AG04450 (cell line): ENCODE results near the gene MCM5. TPM values are rescaled to one million over a fixed set of nuclear protein-coding genes. Genes with fewer than 3 reads are reported as not detected.

Experiments used
- CTCF ChIA-PET: fragments of 300-600, 350-600 bp; formaldehyde crosslinking; extraction: SDS; loops from one replicate; lab custom pipeline; 2022; ENCODE audit warnings: antibody characterized with exemption, inconsistent platforms; lab: Charles Lee
- POLR2A ChIA-PET: fragments of 350-600 bp; formaldehyde crosslinking; extraction: SDS; loops from one replicate; lab custom pipeline; 2021; ENCODE audit warnings: antibody characterized with exemption, inconsistent platforms; lab: Yijun Ruan, JAX
- DNase-seq: peaks from one replicate; pipeline ENCODE4 v3.0.0-alpha.2; 2011; ENCODE audit warnings: low read depth, low spot score
- H3K27ac ChIP-seq: one replicate; pipeline ENCODE4 v1.5.1; 2012; ENCODE audit warnings: low read depth, low read length, control low read depth
- H3K27me3 ChIP-seq: one replicate; pipeline ENCODE4 v1.6.0; 2012; ENCODE audit warnings: low read length; ENCODE audit not compliant: control insufficient read depth, insufficient read depth
- H3K4me3 ChIP-seq: 2 replicates; pipeline ENCODE4 v1.5.1; 2011; ENCODE audit warnings: mild to moderate bottlenecking, low read depth, low read length, control low read depth
- H3K9me3 ChIP-seq: 2 replicates; pipeline ENCODE4 v1.5.1; 2012; ENCODE audit warnings: low read length; ENCODE audit not compliant: control insufficient read depth, insufficient read depth
- polyA plus RNA-seq: library from polyadenylated mRNA; depleted of rRNA; stranded (reverse); fragments of >200 nt; gene quantifications from 2 replicates; pipeline ENCODE4 v1.2.3, GENCODE V29; 2011
- TF ChIP-seq, protein P1 (sequence below): IDR thresholded peaks from 2 replicates; pipeline ENCODE4 v1.5.1; 2011; ENCODE audit warnings: low read depth, low read length, control low read depth, inconsistent platforms

The MCM5 gene
- polyA plus RNA-seq, 1 experiment: 12.0 TPM

GRCh38 chr22:35381424-35382009 lies 18.4 kb upstream of the MCM5 start:
- H3K27ac ChIP-seq: peak overlapping the region; percentile 52
- H3K9me3 ChIP-seq: no peaks in the 10 kb centered on the region
- DNase-seq: no peak
- H3K27me3 ChIP-seq: no peaks in the 10 kb centered on the region
- CTCF ChIA-PET: interaction anchor here (0.9 kb wide), 1 partner anchor 256 kb away, joined by 5 read pairs; no protein-coding TSS in a partner anchor
- peak overlapping the region; percentile 92 for H3K4me3 ChIP-seq
- POLR2A ChIA-PET: interaction anchor here (0.6 to 2.9 kb wide), 7 partner anchors 10 to 30 kb away, joined by 3 to 20 read pairs (median 3); no protein-coding TSS in a partner anchor
- TF ChIP-seq, protein P1, sequence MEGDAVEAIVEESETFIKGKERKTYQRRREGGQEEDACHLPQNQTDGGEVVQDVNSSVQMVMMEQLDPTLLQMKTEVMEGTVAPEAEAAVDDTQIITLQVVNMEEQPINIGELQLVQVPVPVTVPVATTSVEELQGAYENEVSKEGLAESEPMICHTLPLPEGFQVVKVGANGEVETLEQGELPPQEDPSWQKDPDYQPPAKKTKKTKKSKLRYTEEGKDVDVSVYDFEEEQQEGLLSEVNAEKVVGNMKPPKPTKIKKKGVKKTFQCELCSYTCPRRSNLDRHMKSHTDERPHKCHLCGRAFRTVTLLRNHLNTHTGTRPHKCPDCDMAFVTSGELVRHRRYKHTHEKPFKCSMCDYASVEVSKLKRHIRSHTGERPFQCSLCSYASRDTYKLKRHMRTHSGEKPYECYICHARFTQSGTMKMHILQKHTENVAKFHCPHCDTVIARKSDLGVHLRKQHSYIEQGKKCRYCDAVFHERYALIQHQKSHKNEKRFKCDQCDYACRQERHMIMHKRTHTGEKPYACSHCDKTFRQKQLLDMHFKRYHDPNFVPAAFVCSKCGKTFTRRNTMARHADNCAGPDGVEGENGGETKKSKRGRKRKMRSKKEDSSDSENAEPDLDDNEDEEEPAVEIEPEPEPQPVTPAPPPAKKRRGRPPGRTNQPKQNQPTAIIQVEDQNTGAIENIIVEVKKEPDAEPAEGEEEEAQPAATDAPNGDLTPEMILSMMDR: no peak

GRCh38 chr22:35383679-35384071 lies 16.3 kb upstream of the MCM5 start:
- Histone ChIP-seq H3K27ac (no peak overlapping the region), H3K4me3 (peak overlapping the region; percentile 43; the same call in 1 of the 2 replicates), H3K9me3 (no peaks in the 10 kb centered on the region), H3K27me3 (no peaks in the 10 kb centered on the region)
- DNase-seq: no peak
- ChIA-PET CTCF (no interaction called here), POLR2A (no interaction called here)
- TF ChIP-seq, protein P1: no peak

DNA sequence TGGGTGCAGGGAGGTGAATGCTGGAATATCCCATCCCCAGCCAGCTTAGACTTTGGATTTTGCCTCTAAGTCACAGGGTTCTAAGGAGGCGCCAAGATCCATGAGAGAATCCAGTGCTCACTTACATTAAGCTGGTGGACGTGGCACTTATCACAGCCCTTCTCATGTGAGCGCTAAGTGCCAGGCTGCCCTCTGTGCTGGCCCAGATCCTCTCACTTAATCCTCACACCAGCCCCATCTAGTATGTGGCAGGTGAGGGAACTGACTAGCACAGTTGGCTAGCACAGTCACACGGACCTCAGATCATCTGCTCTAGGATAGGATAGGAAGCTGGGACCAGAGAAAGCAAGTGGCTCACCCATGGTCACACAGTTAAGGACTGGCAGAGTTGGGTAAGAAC lies 15.4 kb upstream of the MCM5 start:
- Histone ChIP-seq H3K9me3 (no peaks in the 10 kb centered on the region), H3K27ac (no peak overlapping the region), H3K27me3 (no peaks in the 10 kb centered on the region), H3K4me3 (no peak overlapping the region)
- ChIA-PET CTCF (interaction anchor here (1.0 kb wide), 1 partner anchor 33 kb away, joined by 3 read pairs; no protein-coding TSS in a partner anchor), POLR2A (no interaction called here)
- TF ChIP-seq, protein P1: no peak
- no peak for DNase-seq

GRCh38 chr22:35384975-35385588 lies 14.9 kb upstream of the MCM5 start:
- no peaks in the 10 kb centered on the region for H3K9me3 ChIP-seq
- ChIA-PET CTCF (interaction anchor here (0.7 to 1.0 kb wide), 2 partner anchors 34 to 178 kb away, joined by 3 to 5 read pairs; no protein-coding TSS in a partner anchor), POLR2A (interaction anchor here (0.7 kb wide), 1 partner anchor 24 kb away, joined by 4 read pairs; no protein-coding TSS in a partner anchor)
- H3K27me3 ChIP-seq: no peaks in the 10 kb centered on the region
- no peak overlapping the region for H3K4me3 ChIP-seq
- TF ChIP-seq, protein P1: no peak
- DNase-seq: no peak
- H3K27ac ChIP-seq: no peak overlapping the region
